Skin epidermis (tissue), 12 donors: Measurements from ENCODE around the gene ACSL3.
"Not testable (repeated sequence)": the region's sequence is repeated elsewhere in the genome, so short reads cannot be mapped to it uniquely, and the experiment has no call there.

Experiments used
- H3K27ac ChIP-seq, 21 experiments: fragments of 200-600 bp; sonication (generic) in 11 of 21; one replicate each; pipeline ENCODE4 v1.5.0; 2020; ENCODE audit warnings: mild to moderate bottlenecking in 3 of 21, inconsistent platforms in 2 of 21, moderate library complexity in 2 of 21
- H3K4me3 ChIP-seq, 7 experiments: fragments of 200-600 bp; sonication (generic) in 2 of 7; one replicate each; pipeline ENCODE4 v1.5.0; 2020; ENCODE audit warnings: inconsistent platforms in 2 of 7, mild to moderate bottlenecking in 2 of 7, moderate library complexity in 1 of 7

ACSL3 gene

DNA sequence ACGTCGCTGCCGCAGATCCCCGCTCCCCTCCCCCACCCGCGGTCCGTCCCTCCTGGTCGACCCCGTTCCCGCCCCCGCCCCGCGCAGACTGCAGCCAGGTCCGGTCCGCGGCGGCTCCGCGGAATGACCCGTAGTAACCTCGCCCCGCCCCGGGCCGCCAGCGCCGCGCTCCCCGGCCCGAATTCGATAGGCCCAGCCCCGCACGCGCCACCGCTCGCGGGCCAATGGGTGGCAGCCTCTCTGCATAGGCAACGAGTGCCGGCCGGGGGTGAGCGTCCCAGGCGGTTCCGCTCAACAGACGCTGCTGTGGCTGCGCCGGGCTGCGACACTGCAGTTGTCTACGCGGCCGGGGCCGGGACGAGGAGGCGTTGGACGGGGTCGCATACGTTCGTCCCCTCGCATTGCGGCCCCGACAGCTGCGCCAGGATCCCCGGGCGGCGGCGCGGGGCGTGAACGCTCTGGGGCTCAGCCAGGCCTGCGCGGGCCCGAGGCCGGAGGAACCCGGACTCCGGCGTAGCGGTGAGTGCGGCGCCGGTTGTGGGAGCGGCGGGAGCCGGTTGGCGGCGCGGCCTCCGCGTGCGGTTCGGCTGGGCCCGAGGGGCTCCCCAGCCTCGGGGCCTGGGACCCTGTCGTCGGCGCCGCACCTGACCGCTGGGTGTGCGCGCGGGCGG, at the start of gene ACSL3:
ACSL3 (plus strand) TSS at position 297 of the 671 bp plus-strand sequence. CDS start 47,737 bp downstream, outside the sequence.
- Histone ChIP-seq H3K27ac (peak within 1 kb of the TSS; percentile 75 to 98 (median 93)), H3K4me3 (peak within 1 kb of the TSS; percentile 79 to 98 (median 93))

DNA sequence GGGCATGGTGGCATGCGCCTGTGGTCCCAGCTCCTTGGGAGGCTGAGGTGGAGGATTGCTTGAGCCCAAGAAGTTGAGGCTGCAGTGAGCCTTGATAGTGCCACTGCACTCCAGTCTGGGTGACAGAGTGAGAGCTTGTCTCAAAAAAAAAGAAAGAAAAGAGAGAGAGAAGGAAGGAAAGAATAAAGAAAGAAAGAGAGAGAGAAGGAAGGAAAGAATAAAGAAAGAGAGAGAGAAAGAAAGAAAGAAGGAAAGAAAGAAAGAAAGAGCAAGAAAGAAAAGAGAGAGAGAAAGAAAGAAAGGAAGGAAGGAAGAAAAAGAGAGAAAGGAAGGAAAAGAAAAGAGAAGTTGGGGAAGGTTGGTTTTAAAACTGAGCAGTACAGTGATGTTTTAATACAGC, 49.0 kb upstream of the ACSL3 start:
- Histone ChIP-seq H3K4me3 (no peak overlapping the region), H3K27ac (no peak overlapping the region)

DNA sequence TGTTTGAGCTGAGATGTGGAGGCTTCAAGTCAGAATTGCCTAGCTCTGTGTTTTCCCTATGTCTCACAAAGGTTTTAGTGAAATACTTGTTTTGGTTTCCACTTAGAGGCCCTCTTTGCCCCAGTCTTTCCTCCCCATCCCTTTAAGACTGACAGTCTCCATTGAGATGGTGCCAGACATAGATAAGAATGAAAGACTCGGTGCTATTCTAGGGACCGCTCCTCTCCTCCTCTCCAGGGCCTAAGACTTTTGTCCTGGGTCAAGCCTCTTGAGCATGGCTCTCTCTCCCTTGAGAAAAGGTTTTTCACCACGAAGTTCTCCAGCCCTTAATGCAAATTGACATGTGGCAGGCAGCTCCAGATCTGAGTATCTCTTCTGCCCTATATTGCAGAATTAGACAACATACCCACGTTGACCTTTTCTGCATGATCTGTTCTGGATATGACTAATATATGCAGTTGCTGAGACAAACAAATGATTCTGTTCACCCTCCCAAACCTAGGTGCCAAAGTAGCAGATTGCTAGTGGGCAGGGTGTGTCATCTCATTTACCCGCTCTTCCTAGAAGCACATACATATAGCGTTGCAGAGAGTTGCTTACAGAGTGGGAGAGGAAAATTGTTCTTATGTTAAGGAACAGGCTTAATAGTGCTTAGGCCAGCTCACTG, 47.5 kb upstream of the ACSL3 start:
- peak overlapping the region in 1 of 21 experiments; percentile 26 for H3K27ac ChIP-seq
- no peak overlapping the region for H3K4me3 ChIP-seq

DNA sequence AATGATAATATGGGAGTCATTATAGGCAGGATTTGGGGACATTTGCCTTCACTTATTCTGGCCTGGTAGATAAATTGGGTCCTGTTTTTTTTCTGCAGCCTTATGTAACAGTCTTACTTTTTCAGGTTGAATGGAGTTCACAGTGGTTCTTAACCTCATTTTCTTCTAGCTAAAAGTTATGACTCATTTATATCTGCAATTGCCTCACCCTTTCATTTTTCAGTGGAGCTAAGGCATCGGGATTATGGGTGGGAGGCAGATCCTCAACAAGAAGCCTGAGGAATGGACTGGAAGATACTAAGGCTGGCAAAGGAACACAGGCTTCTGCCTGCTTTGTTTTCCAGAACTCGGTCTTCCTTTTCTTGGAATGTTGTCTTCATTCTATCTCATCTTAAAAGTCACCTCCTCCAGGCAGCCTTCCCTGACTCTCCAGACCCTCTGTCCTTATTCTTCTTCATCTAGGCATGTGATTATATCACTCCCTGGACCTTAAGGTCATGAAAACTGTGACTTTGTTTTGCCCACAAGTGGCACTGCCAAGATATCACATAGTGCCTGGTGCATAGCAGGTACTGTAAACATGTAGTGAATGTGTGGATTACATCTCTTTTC, 41.0 kb upstream of the ACSL3 start:
- H3K4me3 ChIP-seq, result no peak overlapping the region
- no peak overlapping the region for H3K27ac ChIP-seq

DNA sequence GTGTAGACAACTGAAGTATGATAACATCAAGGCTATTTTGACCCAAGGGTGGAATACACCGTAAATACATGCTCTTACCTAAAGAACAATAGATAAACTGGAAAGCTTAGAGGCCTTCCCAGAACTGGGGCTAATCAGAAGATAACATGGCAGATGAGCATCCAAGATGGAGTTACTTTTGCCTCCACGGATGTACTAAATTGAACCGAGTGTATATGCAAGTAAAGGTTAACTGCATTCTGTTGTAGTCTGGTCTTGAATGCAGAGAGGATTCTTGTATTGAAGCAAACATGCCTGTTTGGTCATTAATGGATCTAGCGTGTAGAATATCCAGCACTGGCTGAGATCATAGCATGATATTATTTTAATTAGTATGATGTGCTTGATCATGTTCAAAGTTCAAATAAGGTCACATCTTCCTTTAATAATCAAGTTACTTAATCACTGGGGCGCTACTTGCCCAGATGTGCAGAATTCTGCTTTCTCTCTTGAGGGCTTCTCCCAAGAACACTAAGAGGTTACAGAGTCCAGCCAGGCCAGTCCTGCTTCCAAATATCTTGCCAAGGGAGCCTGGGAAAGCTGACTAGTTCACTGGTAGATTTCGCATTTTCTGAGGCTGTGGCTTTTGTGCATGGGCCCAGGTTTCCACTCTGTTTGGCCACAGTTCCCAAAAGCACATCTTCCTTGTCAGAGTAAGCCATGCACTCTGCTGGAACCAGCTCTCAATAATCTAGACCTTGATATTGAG, 37.5 kb upstream of the ACSL3 start:
- Histone ChIP-seq H3K27ac (no peak overlapping the region), H3K4me3 (no peak overlapping the region)

DNA sequence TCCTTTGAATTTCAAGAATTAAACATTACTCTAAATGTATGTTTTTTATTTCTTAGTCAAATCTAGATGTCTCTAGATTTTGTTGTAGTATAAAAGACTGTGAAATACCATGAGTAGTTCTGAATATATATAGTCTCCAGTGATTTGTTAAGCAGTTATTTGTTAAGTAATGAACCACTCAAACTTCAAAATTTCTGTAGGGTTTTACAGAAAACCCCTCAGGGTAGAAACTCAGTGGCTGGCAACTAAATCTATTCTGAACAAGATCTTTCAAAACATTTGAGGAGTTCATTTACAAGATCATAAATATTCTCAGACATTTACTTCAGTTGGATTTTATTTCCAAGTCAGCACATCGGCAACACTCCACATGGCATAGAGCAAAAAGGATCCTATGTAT, 35.8 kb upstream of the ACSL3 start:
- H3K27ac ChIP-seq, result no peak overlapping the region
- H3K4me3 ChIP-seq, result no peak overlapping the region

- Histone ChIP-seq H3K27ac (no peak overlapping the region), H3K4me3 (no peak overlapping the region)
These were observed 33.4 kb upstream of the ACSL3 start for GRCh38 chr2:222827417-222827816.

DNA sequence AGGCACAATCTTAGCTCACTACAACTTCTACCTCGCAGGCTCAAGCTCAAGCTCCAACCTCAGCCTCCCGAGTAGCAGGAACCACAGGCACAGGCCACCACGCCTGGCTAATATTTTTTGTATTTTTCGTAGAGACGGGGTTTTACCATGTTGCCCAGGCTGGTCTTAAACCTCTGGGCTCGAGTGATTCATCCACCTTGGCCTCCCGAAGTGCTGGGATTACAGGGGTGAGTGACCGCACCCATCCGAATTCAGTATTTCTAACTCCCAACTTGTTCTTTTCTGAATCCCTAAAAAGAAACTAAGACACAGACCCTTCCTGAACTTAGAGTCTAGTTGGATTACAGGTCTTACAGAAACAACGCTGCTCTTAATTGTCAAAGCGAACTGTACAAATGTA, 32.3 kb upstream of the ACSL3 start:
- Histone ChIP-seq H3K27ac (no peak overlapping the region), H3K4me3 (no peak overlapping the region)

DNA sequence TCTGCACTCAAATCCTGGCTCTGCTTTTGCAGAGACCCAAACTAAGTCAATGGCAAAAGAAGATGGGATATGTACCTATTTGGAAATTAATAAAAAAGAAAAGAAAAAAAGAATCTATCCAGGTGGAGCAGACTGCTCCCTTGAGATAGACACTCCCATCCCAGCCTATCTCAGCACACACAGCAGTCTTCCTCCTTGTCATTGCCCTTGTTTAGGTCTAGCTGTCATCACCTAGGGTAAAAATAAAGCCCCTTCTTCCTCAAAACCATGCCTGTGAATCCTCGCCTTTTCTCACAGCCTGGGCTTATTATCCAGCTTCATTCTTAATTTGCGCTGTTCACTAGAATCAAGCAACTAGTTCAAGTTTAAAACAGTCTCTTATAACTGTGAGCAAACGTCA, 30.7 kb upstream of the ACSL3 start:
- H3K27ac ChIP-seq, result no peak overlapping the region
- H3K4me3 ChIP-seq, result no peak overlapping the region

DNA sequence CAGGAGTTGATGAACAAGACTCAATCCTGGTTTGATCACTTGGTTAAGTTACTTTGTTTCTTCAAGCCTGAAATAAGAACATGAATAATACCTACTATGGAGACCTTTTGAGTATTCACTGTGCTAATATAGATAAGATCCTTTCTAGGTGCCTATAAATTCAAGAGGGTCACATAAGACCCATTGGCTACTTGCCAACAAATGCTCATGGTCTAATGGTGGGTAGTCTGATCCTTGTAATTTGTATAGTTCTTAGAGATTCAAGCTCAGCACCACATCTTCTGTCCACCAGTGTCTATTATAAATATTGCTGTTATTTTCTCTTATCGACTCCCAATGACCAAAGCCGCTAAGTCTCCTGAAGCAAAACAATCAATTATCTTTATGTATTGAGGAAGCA, 27.4 kb upstream of the ACSL3 start:
- Histone ChIP-seq H3K4me3 (no peak overlapping the region), H3K27ac (no peak overlapping the region)

GRCh38 chr2:222835143-222835822, 25.6 kb upstream of the ACSL3 start:
- Histone ChIP-seq H3K27ac (peak overlapping the region in 1 of 21 experiments; percentile 7), H3K4me3 (no peak overlapping the region)

GRCh38 chr2:222835823-222836151, 25.0 kb upstream of the ACSL3 start:
- H3K27ac ChIP-seq, result peak overlapping the region in 1 of 21 experiments; percentile 7

GRCh38 chr2:222837643-222838056, 23.2 kb upstream of the ACSL3 start:
- Histone ChIP-seq H3K27ac (peak overlapping the region in 3 of 21 experiments; percentile 19 to 51 (median 29)), H3K4me3 (no peak overlapping the region)

More at GRCh38 chr2:222835823-222836151, 25.0 kb upstream of the ACSL3 start:
- H3K4me3 ChIP-seq, result no peak overlapping the region

GRCh38 chr2:222840060-222840802, 20.6 kb upstream of the ACSL3 start:
- Histone ChIP-seq H3K4me3 (no peak overlapping the region), H3K27ac (no peak overlapping the region)

DNA sequence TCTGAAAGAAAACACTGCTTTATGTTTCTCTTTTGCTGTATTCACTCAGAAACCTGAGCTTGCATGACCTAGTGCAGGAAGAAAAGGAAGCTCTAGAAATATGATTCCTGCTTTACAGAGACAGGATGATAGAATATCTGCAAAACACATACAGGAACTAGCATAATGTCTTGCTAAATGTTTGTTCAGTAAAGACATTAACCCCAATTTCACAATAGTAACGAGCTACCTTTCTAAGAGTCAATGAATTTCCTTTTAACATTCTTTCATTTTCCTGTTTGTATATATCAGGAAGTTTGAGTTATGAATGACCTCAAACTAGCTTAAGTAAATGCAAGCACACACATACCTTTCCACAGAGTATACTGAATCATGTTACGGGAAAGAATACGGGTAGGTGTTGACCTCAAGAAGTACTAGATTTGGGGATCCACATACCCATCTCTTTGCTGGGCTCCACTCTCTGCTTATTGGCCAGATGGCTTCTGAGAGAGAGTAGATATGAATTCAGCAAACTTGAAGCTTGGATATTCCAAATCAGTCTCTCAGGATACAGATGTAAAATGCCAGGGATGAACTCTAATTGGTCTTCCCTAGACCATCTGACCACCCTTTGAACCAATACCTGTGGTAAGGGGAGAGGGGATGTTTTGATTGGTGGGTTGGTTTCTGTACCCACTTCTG, 18.2 kb upstream of the ACSL3 start:
- Histone ChIP-seq H3K27ac (no peak overlapping the region), H3K4me3 (no peak overlapping the region)

GRCh38 chr2:222844323-222844722, 16.5 kb upstream of the ACSL3 start:
- Histone ChIP-seq H3K27ac (peak overlapping the region in 1 of 21 experiments; percentile 21), H3K4me3 (no peak overlapping the region)

- H3K27ac ChIP-seq, H3K4me3 ChIP-seq: not testable (repeated sequence)
These were observed 15.5 kb upstream of the ACSL3 start for GRCh38 chr2:222845314-222845713.

DNA sequence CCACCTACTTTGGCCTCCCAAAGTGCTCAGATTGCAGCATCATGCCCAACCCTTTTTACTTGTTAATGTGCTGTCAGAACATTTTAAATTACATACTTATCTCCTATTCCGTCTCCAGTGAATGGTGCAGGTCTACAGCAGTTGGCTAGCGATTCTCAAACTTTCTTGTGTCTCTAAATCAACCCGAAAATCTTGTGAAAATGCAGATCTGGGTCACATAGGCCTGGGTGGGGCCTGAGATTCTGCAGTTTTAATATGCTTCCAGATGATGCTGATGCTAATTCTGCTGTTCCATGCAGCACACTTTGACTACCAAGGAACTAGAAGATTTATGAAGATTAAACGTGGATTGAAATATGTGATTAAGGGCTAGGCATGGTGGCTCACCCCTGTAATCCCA, 14.8 kb upstream of the ACSL3 start:
- Histone ChIP-seq H3K4me3 (no peak overlapping the region), H3K27ac (no peak overlapping the region)

- not testable (repeated sequence) for H3K4me3 ChIP-seq, H3K27ac ChIP-seq
These were observed 12.8 kb upstream of the ACSL3 start for GRCh38 chr2:222848031-222848430.
